ENCODE measurements around the gene RAB30. TPM values are rescaled to one million over a fixed set of nuclear protein-coding genes. Genes with fewer than 3 reads are reported as not detected.

Gene RAB30
- total and polyA plus RNA-seq, 7 experiments from 2014 or later: 7.4 to 50.2 (median 24.4) TPM

DNA sequence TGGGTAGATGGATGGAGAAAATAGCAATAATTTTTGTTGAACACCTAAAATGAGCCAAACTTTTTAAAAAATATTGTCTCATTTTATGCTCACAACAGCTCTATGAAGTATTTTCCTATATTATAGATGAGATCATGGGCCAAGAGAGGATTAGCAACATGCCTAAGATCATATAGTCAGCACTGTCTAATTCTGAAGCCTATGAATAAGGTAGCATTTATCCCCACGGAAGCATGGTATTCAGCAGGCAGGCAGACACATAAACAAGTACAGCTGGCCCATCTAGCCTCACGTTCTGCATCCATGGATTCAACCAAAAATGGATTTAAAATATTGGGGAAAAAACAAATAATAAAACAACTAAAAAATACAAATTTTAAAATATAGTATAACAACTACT lies 21.9 kb upstream of the RAB30 start:
- ChIA-PET POLR2A (interaction anchor here (0.6 to 1.4 kb wide), 6 partner anchors 10 to 157 kb away, joined by 3 to 10 read pairs (median 3); no protein-coding TSS in a partner anchor), CTCF (interaction anchor here (0.6 kb wide), 1 partner anchor 157 kb away, joined by 3 read pairs; no protein-coding TSS in a partner anchor)
- H3K9me3 Mint-ChIP-seq: peaks cover 0 to 1% (median 0%) of the 10 kb centered on the region in 11 donors
- Histone ChIP-seq H3K27ac (ENCODE audit: low read depth, low read length) (no peak overlapping the region), H3K36me3 (ENCODE audit: control insufficient read depth in 2 of 3, insufficient read depth in 3 of 3, low read length in 3 of 3) (no peaks in the 10 kb centered on the region), H3K9me3 (ENCODE audit: control insufficient read depth in 2 of 3, low read length in 3 of 3) (no peaks in the 10 kb centered on the region), H3K4me3 (ENCODE audit: low read length) (no peak overlapping the region), H3K4me1 (ENCODE audit: control insufficient read depth in 2 of 2, insufficient read depth in 2 of 2, low read length in 2 of 2) (peaks cover 0 to 4% of the 10 kb centered on the region in 2 donors), H3K27me3 (ENCODE audit: control insufficient read depth in 2 of 2, insufficient read depth in 2 of 2, low read length in 2 of 2) (no peaks in the 10 kb centered on the region)
- DNase-seq (no peak), ATAC-seq (no peak)
- H3K27ac Mint-ChIP-seq: peak overlapping the region in 1 of 9 donors; percentile 24
- no peaks in the 10 kb centered on the region for H3K27me3 Mint-ChIP-seq
- H3K36me3 Mint-ChIP-seq: no peaks in the 10 kb centered on the region
- no peak overlapping the region for H3K4me3 Mint-ChIP-seq
- intact Hi-C loops (cut with micrococcal nuclease): no loop called here
- H3K4me1 Mint-ChIP-seq: peaks cover 3 to 50% (median 25%) of the 10 kb centered on the region in 7 donors

- peaks cover 0 to 4% of the 10 kb centered on the region in 2 donors for H3K4me1 ChIP-seq (ENCODE audit: control insufficient read depth in 2 of 2, insufficient read depth in 2 of 2, low read length in 2 of 2)
- Mint-ChIP-seq H3K27ac (peak overlapping the region in 5 of 9 donors; percentile 10 to 83 (median 31)), H3K4me1 (peaks cover 3 to 51% (median 26%) of the 10 kb centered on the region in 7 donors), H3K36me3 (no peaks in the 10 kb centered on the region), H3K4me3 (no peak overlapping the region), H3K27me3 (no peaks in the 10 kb centered on the region), H3K9me3 (peaks cover 0 to 1% (median 0%) of the 10 kb centered on the region in 11 donors)
- H3K27me3 ChIP-seq (ENCODE audit: control insufficient read depth in 2 of 2, insufficient read depth in 2 of 2, low read length in 2 of 2): no peaks in the 10 kb centered on the region
- H3K4me3 ChIP-seq (ENCODE audit: low read length): no peak overlapping the region
- CTCF ChIA-PET: interaction anchor here (1.6 kb wide), 1 partner anchor 158 kb away, joined by 3 read pairs; no protein-coding TSS in a partner anchor
- DNase-seq (no peak), ATAC-seq (no peak)
- POLR2A ChIA-PET: interaction anchor here (0.8 to 2.1 kb wide), 4 partner anchors 9 to 67 kb away, joined by 3 to 6 read pairs (median 4); no protein-coding TSS in a partner anchor
- intact Hi-C loops (cut with micrococcal nuclease): no loop called here
- no peaks in the 10 kb centered on the region for H3K9me3 ChIP-seq (ENCODE audit: control insufficient read depth in 2 of 3, low read length in 3 of 3)
- no peak overlapping the region for H3K27ac ChIP-seq (ENCODE audit: low read depth, low read length)
- no peaks in the 10 kb centered on the region for H3K36me3 ChIP-seq (ENCODE audit: control insufficient read depth in 2 of 3, insufficient read depth in 3 of 3, low read length in 3 of 3)
Observed at GRCh38 chr11:83092488-83093384, 21.0 kb upstream of the RAB30 start.

DNA sequence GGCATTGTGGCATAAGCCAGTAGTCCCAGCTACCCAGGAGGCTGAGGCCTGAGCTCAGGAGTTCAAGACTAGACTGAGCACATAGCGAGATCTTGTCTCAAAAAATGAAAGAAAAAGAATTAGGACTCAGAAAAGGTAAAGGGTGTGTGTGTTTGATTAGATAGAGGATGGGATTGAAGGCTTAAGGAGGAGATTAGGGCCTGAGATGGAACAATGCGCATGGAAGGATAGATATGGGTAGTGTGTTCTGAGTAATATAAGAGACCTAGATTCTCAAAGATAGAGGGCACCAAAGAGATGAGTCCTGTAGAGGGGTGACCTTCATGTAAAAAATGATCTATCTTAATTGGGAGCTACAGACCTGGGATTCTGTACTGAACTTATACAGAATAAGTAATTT lies 17.3 kb upstream of the RAB30 start:
- ATAC-seq (no peak), DNase-seq (no peak)
- peak overlapping the region in 5 of 9 donors; percentile 1 to 85 (median 11) for H3K27ac Mint-ChIP-seq
- no peak overlapping the region for H3K4me3 ChIP-seq (ENCODE audit: low read length)
- H3K27me3 ChIP-seq (ENCODE audit: control insufficient read depth in 2 of 2, insufficient read depth in 2 of 2, low read length in 2 of 2): no peaks in the 10 kb centered on the region
- no peak overlapping the region for H3K27ac ChIP-seq (ENCODE audit: low read depth, low read length)
- H3K4me1 ChIP-seq (ENCODE audit: control insufficient read depth in 2 of 2, insufficient read depth in 2 of 2, low read length in 2 of 2): peaks cover 0 to 4% of the 10 kb centered on the region in 2 donors
- no peaks in the 10 kb centered on the region for H3K27me3 Mint-ChIP-seq
- intact Hi-C loops (cut with micrococcal nuclease): loop anchor here in 1 of 2 donors (5.0 kb wide), 1 partner anchor 182 kb away; no protein-coding TSS in a partner anchor
- ChIA-PET CTCF (interaction anchor here (1.3 to 1.4 kb wide), 4 partner anchors 42 to 221 kb away, joined by 3 to 4 read pairs (median 4); no protein-coding TSS in a partner anchor), POLR2A (interaction anchor here (0.9 to 6.5 kb wide), 6 partner anchors 9 to 70 kb away, joined by 3 to 47 read pairs (median 6); partner anchors contain the start of genes PCF11 and RAB30)
- no peaks in the 10 kb centered on the region for H3K9me3 ChIP-seq (ENCODE audit: control insufficient read depth in 2 of 3, low read length in 3 of 3)
- no peaks in the 10 kb centered on the region for H3K36me3 ChIP-seq (ENCODE audit: control insufficient read depth in 2 of 3, insufficient read depth in 3 of 3, low read length in 3 of 3)
- no peaks in the 10 kb centered on the region for H3K9me3 Mint-ChIP-seq
- H3K36me3 Mint-ChIP-seq: no peaks in the 10 kb centered on the region
- no peak overlapping the region for H3K4me3 Mint-ChIP-seq
- peaks cover 8 to 59% (median 36%) of the 10 kb centered on the region in 7 donors for H3K4me1 Mint-ChIP-seq

DNA sequence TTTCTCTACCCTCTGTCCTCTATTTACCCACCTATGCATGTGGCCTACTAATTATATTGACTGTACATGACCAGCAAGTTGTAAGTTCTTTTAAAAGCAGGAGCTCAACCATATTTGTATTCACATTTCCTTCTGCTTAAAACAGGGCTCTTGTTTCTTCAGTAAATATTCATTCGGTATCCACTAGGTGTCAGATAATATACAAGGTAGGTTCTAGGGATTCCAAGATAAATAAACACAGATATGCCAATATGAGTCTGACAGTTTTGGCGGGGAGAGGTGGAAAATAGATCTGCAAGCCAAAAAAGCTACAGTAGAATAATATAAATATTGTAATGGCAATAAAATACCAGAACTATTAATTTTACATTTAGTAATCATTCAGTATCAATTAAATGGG lies 15.3 kb upstream of the RAB30 start:
- intact Hi-C loops (cut with micrococcal nuclease): loop anchor here (1.0 to 5.0 kb wide), 5 partner anchors 15 to 180 kb away; no protein-coding TSS in a partner anchor
- POLR2A ChIA-PET: interaction anchor here (1.0 to 6.5 kb wide), 4 partner anchors 9 to 72 kb away, joined by 3 to 47 read pairs (median 9); partner anchors contain the start of gene PCF11
- peak overlapping the region in 8 of 9 donors; percentile 10 to 74 (median 38) for H3K27ac Mint-ChIP-seq
- no peaks in the 10 kb centered on the region for H3K36me3 Mint-ChIP-seq
- H3K36me3 ChIP-seq (ENCODE audit: control insufficient read depth in 2 of 3, insufficient read depth in 3 of 3, low read length in 3 of 3): no peaks in the 10 kb centered on the region
- H3K27me3 ChIP-seq (ENCODE audit: control insufficient read depth in 2 of 2, insufficient read depth in 2 of 2, low read length in 2 of 2): no peaks in the 10 kb centered on the region
- no peaks in the 10 kb centered on the region for H3K9me3 ChIP-seq (ENCODE audit: control insufficient read depth in 2 of 3, low read length in 3 of 3)
- H3K4me1 Mint-ChIP-seq: peaks cover 8 to 44% (median 32%) of the 10 kb centered on the region in 7 donors
- peaks cover 0 to 4% of the 10 kb centered on the region in 2 donors for H3K4me1 ChIP-seq (ENCODE audit: control insufficient read depth in 2 of 2, insufficient read depth in 2 of 2, low read length in 2 of 2)
- CTCF ChIA-PET: interaction anchor here (0.8 kb wide), 1 partner anchor 17 kb away, joined by 3 read pairs; no protein-coding TSS in a partner anchor
- peak overlapping the region; percentile 10 for H3K27ac ChIP-seq (ENCODE audit: low read depth, low read length)
- no peak overlapping the region for H3K4me3 ChIP-seq (ENCODE audit: low read length)
- no peak overlapping the region for H3K4me3 Mint-ChIP-seq
- ATAC-seq (no peak), DNase-seq (no peak)
- H3K27me3 Mint-ChIP-seq: no peaks in the 10 kb centered on the region
- H3K9me3 Mint-ChIP-seq: no peaks in the 10 kb centered on the region

GRCh38 chr11:83079820-83080219 lies 8.1 kb upstream of the RAB30 start:
- H3K9me3 ChIP-seq (ENCODE audit: control insufficient read depth in 2 of 3, low read length in 3 of 3): no peaks in the 10 kb centered on the region
- peaks cover 1 to 11% of the 10 kb centered on the region in 2 donors for H3K4me1 ChIP-seq (ENCODE audit: control insufficient read depth in 2 of 2, insufficient read depth in 2 of 2, low read length in 2 of 2)
- H3K36me3 Mint-ChIP-seq: peaks cover 0 to 18% (median 3%) of the 10 kb centered on the region in 5 donors
- H3K27ac Mint-ChIP-seq: peak overlapping the region in 7 of 9 donors; percentile 18 to 91 (median 71)
- H3K4me3 Mint-ChIP-seq: no peak overlapping the region
- H3K27ac ChIP-seq (ENCODE audit: low read depth, low read length): no peak overlapping the region
- DNase-seq (no peak), ATAC-seq (no peak)
- no peaks in the 10 kb centered on the region for H3K36me3 ChIP-seq (ENCODE audit: control insufficient read depth in 2 of 3, insufficient read depth in 3 of 3, low read length in 3 of 3)
- no peak overlapping the region for H3K4me3 ChIP-seq (ENCODE audit: low read length)
- peaks cover 9 to 43% (median 24%) of the 10 kb centered on the region in 7 donors for H3K4me1 Mint-ChIP-seq
- no peaks in the 10 kb centered on the region for H3K27me3 ChIP-seq (ENCODE audit: control insufficient read depth in 2 of 2, insufficient read depth in 2 of 2, low read length in 2 of 2)
- ChIA-PET CTCF (no interaction called here), POLR2A (interaction anchor here (0.6 to 1.2 kb wide), 3 partner anchors 8 to 184 kb away, joined by 3 to 4 read pairs (median 4); partner anchors contain the start of gene RAB30)
- no peaks in the 10 kb centered on the region for H3K9me3 Mint-ChIP-seq
- H3K27me3 Mint-ChIP-seq: no peaks in the 10 kb centered on the region
- intact Hi-C loops (cut with micrococcal nuclease): no loop called here

DNA sequence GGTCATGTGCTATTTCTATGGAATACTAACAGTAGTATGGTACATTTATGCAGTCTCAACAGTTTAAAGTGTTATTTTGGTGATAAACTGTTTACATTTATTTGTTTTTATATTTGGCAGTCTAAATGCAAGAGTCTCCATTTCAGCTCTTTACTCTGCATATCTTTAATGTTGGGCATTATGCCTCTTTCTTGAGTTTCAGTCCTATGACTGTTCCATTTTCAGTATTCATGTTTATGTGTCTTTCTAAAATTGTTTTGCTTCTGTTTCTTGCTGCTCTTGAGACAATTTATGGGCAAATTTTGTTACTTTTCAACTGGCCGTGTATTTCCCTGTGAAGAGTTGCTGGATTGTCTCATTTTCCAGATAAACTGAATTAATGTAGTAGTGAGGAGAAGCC lies 6.6 kb upstream of the RAB30 start:
- Mint-ChIP-seq H3K4me3 (no peak overlapping the region), H3K27me3 (no peaks in the 10 kb centered on the region), H3K36me3 (peaks cover 0 to 26% (median 11%) of the 10 kb centered on the region in 5 donors), H3K27ac (peak overlapping the region in 8 of 9 donors; percentile 16 to 79 (median 29)), H3K9me3 (no peaks in the 10 kb centered on the region), H3K4me1 (peaks cover 13 to 47% (median 34%) of the 10 kb centered on the region in 7 donors)
- Histone ChIP-seq H3K27ac (ENCODE audit: low read depth, low read length) (peak overlapping the region; percentile 30), H3K4me1 (ENCODE audit: control insufficient read depth in 2 of 2, insufficient read depth in 2 of 2, low read length in 2 of 2) (peaks cover 15 to 27% of the 10 kb centered on the region in 2 donors), H3K36me3 (ENCODE audit: control insufficient read depth in 2 of 3, insufficient read depth in 3 of 3, low read length in 3 of 3) (no peaks in the 10 kb centered on the region), H3K4me3 (ENCODE audit: low read length) (no peak overlapping the region), H3K27me3 (ENCODE audit: control insufficient read depth in 2 of 2, insufficient read depth in 2 of 2, low read length in 2 of 2) (no peaks in the 10 kb centered on the region), H3K9me3 (ENCODE audit: control insufficient read depth in 2 of 3, low read length in 3 of 3) (no peaks in the 10 kb centered on the region)
- no peak for ATAC-seq
- ChIA-PET POLR2A (interaction anchor here (1.1 to 1.4 kb wide), 3 partner anchors 9 to 158 kb away, joined by 3 to 4 read pairs (median 3); partner anchors contain the start of gene PCF11), CTCF (no interaction called here)
- no peak for DNase-seq
- intact Hi-C loops (cut with micrococcal nuclease): no loop called here

Data from naive thymus-derived CD4-positive, alpha-beta T cell (primary cell).